ENCODE data around the gene PTPRG.

- TF ChIP-seq POLR2A (IDR thresholded peaks at IDR 0.05; ENCODE audit: low read length) = no peak
- no peak for TF ChIP-seq GATA1 (IDR thresholded peaks at IDR 0.05; ENCODE audit: low read depth, low read length)
These were observed 260.5 kb downstream of the PTPRG start for GRCh38 chr3:61821823-61822251.
